Neutrophil (primary cell): Measurements from ENCODE around the gene ITPR3.

Source experiments
- H3K27ac ChIP-seq: fragments of 200-600 bp; sonication (generic); 2 replicates; pipeline ENCODE4 v1.5.1; 2016; ENCODE audit warnings: mild to moderate bottlenecking, moderate library complexity
- H3K27me3 ChIP-seq: fragments of 200-600 bp; sonication (generic); 2 replicates; pipeline ENCODE4 v1.6.0; 2016; ENCODE audit warnings: mild to moderate bottlenecking
- H3K36me3 ChIP-seq: fragments of 200-600 bp; sonication (generic); 2 replicates; pipeline ENCODE4 v1.5.1; 2017
- H3K4me1 ChIP-seq, 2 experiments: fragments of 200-600 bp in 1 of 2; sonication (generic) in 1 of 2; 1 replicate in 1 of 2; 2 replicates in 1 of 2; pipeline versions ENCODE4 v1.5.1 to v1.6.1; 2013 to 2016; ENCODE audit warnings: low read depth in 1 of 2, low read length in 1 of 2, mild to moderate bottlenecking in 1 of 2, moderate library complexity in 1 of 2; ENCODE audit not compliant: control insufficient read depth in 1 of 2, insufficient read depth in 1 of 2
- H3K4me3 ChIP-seq, 2 experiments: fragments of 200-600 bp in 1 of 2; sonication (generic) in 1 of 2; 1 replicate in 1 of 2; 2 replicates in 1 of 2; pipeline ENCODE4 v1.5.1; 2013 to 2016; ENCODE audit warnings: low read depth in 1 of 2, low read length in 1 of 2, mild to moderate bottlenecking in 1 of 2, moderate library complexity in 1 of 2
- H3K9me3 ChIP-seq: fragments of 200-600 bp; sonication (generic); 2 replicates; pipeline ENCODE4 v1.5.1; 2016
- TF ChIP-seq, protein P1 (sequence below): fragments of 200-600 bp; sonication (generic); IDR thresholded peaks from 2 replicates; pipeline ENCODE4 v1.5.1; 2016; ENCODE audit warnings: antibody characterized with exemption

ITPR3 gene

GRCh38 chr6:33667776-33668175 lies 46.7 kb downstream of the ITPR3 start:
- Histone ChIP-seq H3K4me1 (no peaks in the 10 kb centered on the region), H3K4me3 (no peak overlapping the region), H3K36me3 (no peaks in the 10 kb centered on the region), H3K9me3 (no peaks in the 10 kb centered on the region), H3K27me3 (no peaks in the 10 kb centered on the region), H3K27ac (no peak overlapping the region)
- TF ChIP-seq, protein P1, sequence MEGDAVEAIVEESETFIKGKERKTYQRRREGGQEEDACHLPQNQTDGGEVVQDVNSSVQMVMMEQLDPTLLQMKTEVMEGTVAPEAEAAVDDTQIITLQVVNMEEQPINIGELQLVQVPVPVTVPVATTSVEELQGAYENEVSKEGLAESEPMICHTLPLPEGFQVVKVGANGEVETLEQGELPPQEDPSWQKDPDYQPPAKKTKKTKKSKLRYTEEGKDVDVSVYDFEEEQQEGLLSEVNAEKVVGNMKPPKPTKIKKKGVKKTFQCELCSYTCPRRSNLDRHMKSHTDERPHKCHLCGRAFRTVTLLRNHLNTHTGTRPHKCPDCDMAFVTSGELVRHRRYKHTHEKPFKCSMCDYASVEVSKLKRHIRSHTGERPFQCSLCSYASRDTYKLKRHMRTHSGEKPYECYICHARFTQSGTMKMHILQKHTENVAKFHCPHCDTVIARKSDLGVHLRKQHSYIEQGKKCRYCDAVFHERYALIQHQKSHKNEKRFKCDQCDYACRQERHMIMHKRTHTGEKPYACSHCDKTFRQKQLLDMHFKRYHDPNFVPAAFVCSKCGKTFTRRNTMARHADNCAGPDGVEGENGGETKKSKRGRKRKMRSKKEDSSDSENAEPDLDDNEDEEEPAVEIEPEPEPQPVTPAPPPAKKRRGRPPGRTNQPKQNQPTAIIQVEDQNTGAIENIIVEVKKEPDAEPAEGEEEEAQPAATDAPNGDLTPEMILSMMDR: no peak

DNA sequence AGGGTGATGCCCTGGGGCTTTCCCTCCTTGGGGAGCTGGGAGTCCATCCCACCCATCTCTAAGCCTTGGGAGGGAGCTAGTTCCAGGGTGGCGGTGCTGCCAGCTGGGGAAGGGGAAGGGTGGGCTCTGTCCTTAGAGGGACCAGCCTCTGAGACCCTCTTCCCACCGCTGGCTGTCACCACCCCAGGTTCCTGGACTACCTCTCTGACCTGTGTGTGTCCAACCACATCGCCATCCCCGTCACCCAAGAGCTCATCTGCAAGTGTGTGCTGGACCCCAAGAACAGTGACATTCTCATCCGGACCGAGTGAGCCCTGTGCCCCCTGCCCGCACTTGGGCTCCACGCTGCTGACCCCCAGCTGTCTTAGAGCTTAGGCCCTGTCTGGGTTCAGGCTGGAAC lies 47.2 kb downstream of the ITPR3 start:
- TF ChIP-seq, protein P1: no peak
- H3K9me3 ChIP-seq: no peaks in the 10 kb centered on the region
- no peaks in the 10 kb centered on the region for H3K4me1 ChIP-seq
- H3K27ac ChIP-seq: no peak overlapping the region
- H3K27me3 ChIP-seq: no peaks in the 10 kb centered on the region
- no peaks in the 10 kb centered on the region for H3K36me3 ChIP-seq
- H3K4me3 ChIP-seq: no peak overlapping the region

- TF ChIP-seq, protein P1: no peak
- Histone ChIP-seq H3K27ac (no peak overlapping the region), H3K36me3 (no peaks in the 10 kb centered on the region), H3K9me3 (no peaks in the 10 kb centered on the region), H3K27me3 (no peaks in the 10 kb centered on the region), H3K4me3 (no peak overlapping the region), H3K4me1 (no peaks in the 10 kb centered on the region)
Measured at GRCh38 chr6:33668914-33669313, 47.8 kb downstream of the ITPR3 start.

DNA sequence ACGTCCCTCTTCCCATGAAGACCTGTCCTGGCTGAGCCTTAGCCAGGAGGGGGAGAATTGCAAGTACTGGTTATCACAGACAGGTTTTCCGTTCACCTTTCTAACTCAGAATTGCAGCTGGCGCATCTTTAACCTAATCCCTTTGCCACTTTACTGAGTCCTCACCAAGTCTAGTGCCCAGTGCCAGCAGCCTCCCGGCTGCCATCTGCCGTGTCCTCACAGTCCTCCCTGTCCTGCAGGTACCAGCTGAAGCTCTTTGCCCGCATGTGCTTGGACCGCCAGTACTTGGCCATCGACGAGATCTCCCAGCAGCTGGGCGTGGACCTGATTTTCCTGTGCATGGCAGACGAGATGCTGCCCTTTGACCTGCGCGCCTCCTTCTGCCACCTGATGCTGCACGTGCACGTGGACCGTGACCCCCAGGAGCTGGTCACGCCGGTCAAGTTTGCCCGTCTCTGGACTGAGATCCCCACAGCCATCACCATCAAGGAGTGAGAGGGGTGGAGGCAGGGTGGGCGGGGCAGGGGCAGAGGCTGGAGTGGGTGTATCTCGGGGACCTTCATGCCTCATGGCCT lies 49.1 kb downstream of the ITPR3 start:
- no peak overlapping the region for H3K4me3 ChIP-seq
- no peaks in the 10 kb centered on the region for H3K4me1 ChIP-seq
- no peaks in the 10 kb centered on the region for H3K27me3 ChIP-seq
- H3K9me3 ChIP-seq: no peaks in the 10 kb centered on the region
- no peak overlapping the region for H3K27ac ChIP-seq
- TF ChIP-seq, protein P1: no peak
- H3K36me3 ChIP-seq: no peaks in the 10 kb centered on the region

DNA sequence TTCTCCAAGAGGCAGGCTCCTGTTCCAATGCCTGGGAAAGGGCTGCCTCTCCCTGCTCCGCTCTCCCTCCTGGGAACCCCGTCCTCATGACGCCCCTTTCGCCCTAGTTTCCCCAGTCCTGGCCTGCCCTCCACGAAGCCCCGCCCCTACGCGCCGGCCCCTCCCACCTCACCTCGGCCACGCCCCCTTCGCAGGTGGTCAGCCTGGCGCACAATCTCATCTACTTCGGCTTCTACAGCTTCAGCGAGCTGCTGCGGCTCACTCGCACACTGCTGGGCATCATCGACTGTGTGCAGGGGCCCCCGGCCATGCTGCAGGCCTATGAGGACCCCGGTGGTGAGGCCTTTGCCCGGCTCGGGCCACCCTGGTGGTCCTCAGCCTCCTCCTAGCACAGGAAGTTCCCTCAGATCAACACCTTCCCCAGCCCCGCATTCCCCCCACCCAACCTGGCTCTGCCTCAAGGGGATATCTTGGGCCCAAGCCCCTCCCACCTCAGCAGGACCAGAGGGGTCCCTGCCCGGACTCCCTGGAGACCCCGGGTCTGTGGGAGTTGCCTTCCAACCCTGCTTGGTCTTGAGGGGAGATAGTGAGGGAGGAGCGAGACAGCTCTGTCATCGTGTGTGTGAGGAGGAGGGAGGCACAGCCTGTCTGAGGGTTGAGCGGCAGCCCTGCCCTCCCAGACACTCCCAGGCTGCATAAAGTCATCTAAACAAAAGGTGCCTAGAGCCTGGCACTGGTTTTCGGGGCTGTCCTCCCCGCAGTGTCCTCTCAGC lies 50.0 kb downstream of the ITPR3 start:
- Histone ChIP-seq H3K4me1 (no peaks in the 10 kb centered on the region), H3K9me3 (no peaks in the 10 kb centered on the region), H3K4me3 (no peak overlapping the region), H3K36me3 (no peaks in the 10 kb centered on the region), H3K27me3 (no peaks in the 10 kb centered on the region), H3K27ac (no peak overlapping the region)
- TF ChIP-seq, protein P1: no peak
